Progenitor cell of endocrine pancreas (in vitro differentiated cells): Measurements from ENCODE around the gene FOXO1. TPM values are rescaled to one million over a fixed set of nuclear protein-coding genes. Genes with fewer than 3 reads are reported as not detected.

Experiments
- DNase-seq: peaks from one replicate; pipeline ENCODE4 v3.0.0; 2021; ENCODE audit warnings: low spot score; ENCODE audit not compliant: unreplicated experiment
- H3K27ac Mint-ChIP-seq: 2 replicates; pipeline ENCODE4 v1.8.0; 2021; ENCODE audit warnings: mild to moderate bottlenecking, moderate library complexity, mixed read lengths
- H3K27me3 Mint-ChIP-seq: 2 replicates; pipeline ENCODE4 v1.8.0; 2021; ENCODE audit warnings: mixed read lengths
- H3K36me3 Mint-ChIP-seq: 2 replicates; pipeline ENCODE4 v1.8.0; 2022; ENCODE audit warnings: mixed read lengths; ENCODE audit not compliant: insufficient read depth
- H3K4me1 Mint-ChIP-seq: 2 replicates; pipeline ENCODE4 v1.8.0; 2021; ENCODE audit warnings: low read depth, mixed read lengths
- H3K4me3 Mint-ChIP-seq: 2 replicates; pipeline ENCODE4 v1.8.0; 2021; ENCODE audit warnings: low read depth, mild to moderate bottlenecking, moderate library complexity, mixed read lengths
- H3K9me3 Mint-ChIP-seq: 2 replicates; pipeline ENCODE4 v1.8.0; 2021; ENCODE audit warnings: low read depth, mixed read lengths
- total RNA-seq: library from RNA; stranded (reverse); gene quantifications from 2 replicates; pipeline ENCODE4 v1.2.1, GENCODE V29; 2021
- TF ChIP-seq, protein P1 (sequence below): fragments of 200-600 bp; sonication (generic); IDR thresholded peaks from one replicate; pipeline ENCODE4 v1.5.0; 2021; ENCODE audit warnings: antibody characterized with exemption, mild to moderate bottlenecking; ENCODE audit not compliant: unreplicated experiment

The FOXO1 gene
- total RNA-seq, 1 donor from 2014 or later, result 15.7 TPM

DNA sequence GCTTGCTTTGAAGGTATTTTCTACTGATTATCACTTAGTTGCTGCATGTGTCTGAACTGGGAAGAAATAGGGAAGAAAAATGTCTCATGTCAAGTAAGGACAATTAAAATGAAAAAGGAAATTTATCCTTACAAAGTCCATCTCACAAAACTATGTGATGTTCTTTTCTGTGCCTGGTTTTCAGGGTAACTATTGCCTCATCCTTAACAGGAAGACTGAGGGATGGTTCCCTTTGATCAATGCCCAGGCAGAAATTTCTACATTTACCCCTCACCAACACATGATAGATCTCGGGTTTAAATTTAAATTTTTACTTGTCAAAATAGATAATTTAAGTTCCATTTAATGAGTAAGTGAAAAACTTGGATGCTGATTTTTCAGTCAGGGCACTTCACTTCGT, 3.9 kb upstream of the FOXO1 start:
- no peaks in the 10 kb centered on the region for H3K9me3 Mint-ChIP-seq
- H3K36me3 Mint-ChIP-seq, result no peaks in the 10 kb centered on the region
- H3K4me1 Mint-ChIP-seq, result peaks cover 11% of the 10 kb centered on the region
- no peak overlapping the region for H3K27ac Mint-ChIP-seq
- TF ChIP-seq, protein P1, sequence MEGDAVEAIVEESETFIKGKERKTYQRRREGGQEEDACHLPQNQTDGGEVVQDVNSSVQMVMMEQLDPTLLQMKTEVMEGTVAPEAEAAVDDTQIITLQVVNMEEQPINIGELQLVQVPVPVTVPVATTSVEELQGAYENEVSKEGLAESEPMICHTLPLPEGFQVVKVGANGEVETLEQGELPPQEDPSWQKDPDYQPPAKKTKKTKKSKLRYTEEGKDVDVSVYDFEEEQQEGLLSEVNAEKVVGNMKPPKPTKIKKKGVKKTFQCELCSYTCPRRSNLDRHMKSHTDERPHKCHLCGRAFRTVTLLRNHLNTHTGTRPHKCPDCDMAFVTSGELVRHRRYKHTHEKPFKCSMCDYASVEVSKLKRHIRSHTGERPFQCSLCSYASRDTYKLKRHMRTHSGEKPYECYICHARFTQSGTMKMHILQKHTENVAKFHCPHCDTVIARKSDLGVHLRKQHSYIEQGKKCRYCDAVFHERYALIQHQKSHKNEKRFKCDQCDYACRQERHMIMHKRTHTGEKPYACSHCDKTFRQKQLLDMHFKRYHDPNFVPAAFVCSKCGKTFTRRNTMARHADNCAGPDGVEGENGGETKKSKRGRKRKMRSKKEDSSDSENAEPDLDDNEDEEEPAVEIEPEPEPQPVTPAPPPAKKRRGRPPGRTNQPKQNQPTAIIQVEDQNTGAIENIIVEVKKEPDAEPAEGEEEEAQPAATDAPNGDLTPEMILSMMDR, result no peak
- no peak for DNase-seq
- H3K27me3 Mint-ChIP-seq, result peaks cover 7% of the 10 kb centered on the region
- H3K4me3 Mint-ChIP-seq, result no peak overlapping the region

GRCh38 chr13:40668335-40668734, 1.9 kb upstream of the FOXO1 start:
- Mint-ChIP-seq H3K36me3 (no peaks in the 10 kb centered on the region), H3K27me3 (peaks cover 8% of the 10 kb centered on the region), H3K4me1 (peaks cover 18% of the 10 kb centered on the region), H3K9me3 (no peaks in the 10 kb centered on the region), H3K27ac (peak overlapping the region; percentile 49), H3K4me3 (peak overlapping the region; percentile 76)
- TF ChIP-seq, protein P1, result peak; percentile 54
- no peak for DNase-seq

DNA sequence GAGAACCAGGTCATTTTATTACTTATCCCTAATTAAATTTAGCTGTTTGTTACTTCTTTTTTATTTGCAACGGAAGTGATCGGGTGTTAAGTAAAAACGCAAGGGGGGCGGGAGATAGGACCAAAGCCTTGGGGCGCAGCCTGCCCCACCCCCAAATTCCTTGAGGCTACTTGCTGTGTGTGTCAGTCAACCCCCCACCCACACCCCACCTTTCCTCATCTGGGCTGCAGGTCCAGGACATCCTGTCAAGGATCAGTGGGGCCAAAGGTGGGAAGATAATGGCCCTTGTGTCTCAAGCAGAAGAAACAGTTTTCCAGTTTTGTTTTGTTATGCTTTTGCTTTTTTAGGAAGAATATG, 1.2 kb upstream of the FOXO1 start:
- Mint-ChIP-seq H3K27ac (peak overlapping the region; percentile 62), H3K4me3 (peak overlapping the region; percentile 76), H3K27me3 (peaks cover 10% of the 10 kb centered on the region), H3K9me3 (no peaks in the 10 kb centered on the region), H3K4me1 (peaks cover 18% of the 10 kb centered on the region), H3K36me3 (no peaks in the 10 kb centered on the region)
- TF ChIP-seq, protein P1, result no peak
- DNase-seq, result no peak

- DNase-seq, result peak; percentile 51
- peaks cover 10% of the 10 kb centered on the region for H3K27me3 Mint-ChIP-seq
- H3K36me3 Mint-ChIP-seq, result no peaks in the 10 kb centered on the region
- H3K4me3 Mint-ChIP-seq, result peak overlapping the region; percentile 76
- H3K27ac Mint-ChIP-seq, result peak overlapping the region; percentile 83
- TF ChIP-seq, protein P1, result no peak
- H3K4me1 Mint-ChIP-seq, result peaks cover 13% of the 10 kb centered on the region
- no peaks in the 10 kb centered on the region for H3K9me3 Mint-ChIP-seq
Measured at GRCh38 chr13:40666933-40667621, 636 bp upstream of the FOXO1 start.

DNA sequence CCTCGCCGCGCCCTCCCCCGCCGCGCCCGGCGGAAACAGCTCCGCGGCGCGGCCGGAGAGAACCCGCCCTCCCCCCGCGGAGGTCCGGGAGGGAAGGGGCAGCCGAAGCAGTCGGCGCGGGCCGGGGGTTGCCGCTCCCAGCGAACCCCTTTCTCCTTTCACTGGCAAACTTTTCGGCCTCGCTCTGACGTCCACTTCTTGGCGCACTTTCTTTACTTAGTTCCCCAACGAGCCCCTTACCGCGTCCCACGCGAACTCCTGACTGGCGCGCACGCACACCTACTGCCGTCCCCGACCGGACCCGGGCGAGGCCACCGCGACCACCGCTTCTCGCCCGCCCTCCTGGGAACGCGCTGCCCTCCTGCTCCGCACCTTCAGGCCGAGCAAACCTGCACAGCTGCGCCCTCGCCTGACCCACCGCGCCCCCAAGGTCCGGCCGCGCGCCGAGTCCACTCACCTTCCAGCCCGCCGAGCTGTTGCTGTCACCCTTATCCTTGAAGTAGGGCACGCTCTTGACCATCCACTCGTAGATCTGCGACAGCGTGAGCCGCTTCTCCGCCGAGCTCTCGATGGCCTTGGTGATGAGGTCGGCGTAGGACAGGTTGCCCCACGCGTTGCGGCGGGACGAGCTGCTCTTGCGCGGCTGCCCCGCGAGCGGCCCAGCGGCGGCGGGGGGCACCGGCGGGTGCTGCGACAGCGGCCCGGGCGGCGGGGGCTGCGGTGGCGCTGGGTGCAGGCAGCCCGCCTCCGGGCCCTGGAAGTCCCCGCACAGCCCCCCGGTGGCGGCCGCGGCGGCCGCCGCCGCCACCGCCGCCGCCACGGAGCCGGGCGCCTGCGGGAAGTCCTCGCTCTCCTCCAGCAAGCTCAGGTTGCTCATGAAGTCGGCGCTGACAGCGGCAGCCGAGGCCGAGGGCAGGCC, 1.1 kb downstream of the FOXO1 start:
- Mint-ChIP-seq H3K27me3 (peaks cover 10% of the 10 kb centered on the region), H3K9me3 (no peaks in the 10 kb centered on the region), H3K36me3 (no peaks in the 10 kb centered on the region), H3K4me1 (peaks cover 11% of the 10 kb centered on the region), H3K4me3 (peak overlapping the region; percentile 90), H3K27ac (peak overlapping the region; percentile 67)
- DNase-seq, result peak; percentile 46
- TF ChIP-seq, protein P1, result no peak
